Measurements from ENCODE around the gene EMC8.

EMC8 gene

GRCh38 chr16:85761861-85762260, 37.5 kb downstream of the EMC8 start (continued):
- no peak for TF ChIP-seq BCL6B (tag by site-specific recombination; IDR thresholded peaks at IDR 0.05)
- TF ChIP-seq ZNF701 (tag by site-specific recombination; IDR thresholded peaks at IDR 0.05): no peak
- no peak for TF ChIP-seq OVOL3 (tag by site-specific recombination; IDR thresholded peaks at IDR 0.05)
- TF ChIP-seq SP3 (tag by site-specific recombination; IDR thresholded peaks at IDR 0.05): no peak
- TF ChIP-seq SP2 (tag by site-specific recombination; IDR thresholded peaks at IDR 0.05): no peak
- TF ChIP-seq REPIN1 (tag by site-specific recombination; IDR thresholded peaks at IDR 0.05; ENCODE audit: low read depth): no peak
- TF ChIP-seq ZNF621 (tag by site-specific recombination; IDR thresholded peaks at IDR 0.05): no peak
- no peak for TF ChIP-seq ZNF510 (tag by site-specific recombination; IDR thresholded peaks at IDR 0.05; ENCODE audit: insufficient replicate concordance)

GRCh38 chr16:85759631-85760419, 39.5 kb downstream of the EMC8 start:
- no peaks in the 10 kb centered on the region for H3K9me3 ChIP-seq (ENCODE audit: control insufficient read depth, insufficient read depth, low read depth, low read length)
- no peaks in the 10 kb centered on the region for H3K4me1 ChIP-seq (ENCODE audit: control insufficient read depth, insufficient read depth, low read length)
- ChIA-PET POLR2A (no interaction called here), CTCF (interaction anchor here (0.5 to 1.2 kb wide), 11 partner anchors 12 to 672 kb away, joined by 3 to 6 read pairs (median 4); no protein-coding TSS in a partner anchor)
- no peak overlapping the region for H3K4me3 ChIP-seq (ENCODE audit: low read depth, low read length)
- H3K36me3 ChIP-seq (ENCODE audit: control insufficient read depth in 2 of 2, insufficient read depth in 1 of 2, low read length in 2 of 2): no peaks in the 10 kb centered on the region
- H3K27ac ChIP-seq (ENCODE audit: extremely low read depth, low read depth, low read length): no peak overlapping the region
- TF ChIP-seq EGR2 (tag by site-specific recombination; IDR thresholded peaks at IDR 0.05; ENCODE audit: low read depth): peak; percentile 60
- peak; percentile 38; the same call in 1 of the 2 replicates for TF ChIP-seq ZXDB (tag by site-specific recombination; IDR thresholded peaks at IDR 0.05)
- no peak for TF ChIP-seq ZBTB49 (tag by site-specific recombination; IDR thresholded peaks at IDR 0.05; ENCODE audit: low read depth)
- TF ChIP-seq ZEB2 (tag by site-specific recombination; IDR thresholded peaks at IDR 0.05): no peak
- no peak for TF ChIP-seq ZNF571 (tag by site-specific recombination; IDR thresholded peaks at IDR 0.05)
- TF ChIP-seq ZNF544 (tag by site-specific recombination; IDR thresholded peaks at IDR 0.05): no peak
- no peak for TF ChIP-seq ZNF354C (tag by site-specific recombination; IDR thresholded peaks at IDR 0.05; ENCODE audit: borderline replicate concordance, low read depth)
- peak; percentile 67 for TF ChIP-seq CTCF (tag by site-specific recombination; IDR thresholded peaks at IDR 0.05)
- TF ChIP-seq ZNF629 (tag by site-specific recombination; IDR thresholded peaks at IDR 0.05): no peak
- no peak for TF ChIP-seq MZF1 (tag by site-specific recombination; IDR thresholded peaks at IDR 0.05; ENCODE audit: borderline replicate concordance)
- no peak for TF ChIP-seq ZNF518A (tag by site-specific recombination; conservative IDR thresholded peaks at IDR 0.05; ENCODE audit: low read depth)

Measured in HEK293 (cell line).